Inferior parietal cortex (tissue), 1 donor: ENCODE measurements around the gene ACOT8.
"Not testable (repeated sequence)": the region's sequence is repeated elsewhere in the genome, so short reads cannot be mapped to it uniquely, and the experiment has no call there.

Experiments
- DNase-seq: peaks from one replicate; pipeline ENCODE4 v3.0.0-alpha.2; 2016; ENCODE audit errors: extremely low spot score

The ACOT8 gene

GRCh38 chr20:45887346-45887715 is 30.1 kb upstream of the ACOT8 start, which contains the start of gene SPATA25:
SPATA25 (minus strand) TSS chr20:45887622; CDS start chr20:45887590, 32 bp downstream.
- DNase-seq = no peak

DNA sequence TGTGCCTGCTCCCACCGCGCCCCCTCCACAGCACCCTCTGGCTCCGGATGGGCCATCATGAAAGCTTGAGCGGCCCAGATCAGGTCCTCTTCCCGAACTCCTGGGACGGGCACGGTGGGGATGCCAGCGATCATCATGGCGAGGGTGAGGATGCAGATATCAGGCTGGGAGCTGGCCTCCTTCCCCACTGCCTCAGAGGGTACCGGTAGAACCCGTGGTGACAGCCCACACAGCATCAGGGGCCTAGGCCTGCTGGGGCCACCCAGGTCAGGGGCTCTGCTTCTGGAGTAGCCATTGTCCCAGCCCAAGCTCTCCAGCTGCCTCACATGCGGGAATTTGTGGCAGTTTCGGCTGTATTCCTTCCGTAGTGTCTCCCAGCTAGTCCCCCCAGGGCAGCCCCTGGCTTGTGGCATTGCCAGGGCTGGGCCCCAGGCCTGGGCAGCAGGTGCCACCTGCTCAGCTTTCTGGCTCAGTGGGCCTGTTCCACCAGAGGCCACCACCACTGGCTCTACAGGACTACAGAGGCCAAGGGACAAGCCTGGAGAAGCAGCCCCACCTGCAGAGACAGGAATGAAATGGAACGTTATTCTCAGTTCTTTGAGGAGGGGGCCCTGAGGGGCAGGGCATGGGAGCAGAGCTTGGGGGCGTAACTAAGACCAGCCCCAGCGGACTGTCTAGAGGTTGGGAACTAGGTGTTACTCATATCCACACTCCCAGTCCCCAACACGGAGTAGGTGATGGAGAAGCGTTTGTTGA is 29.6 kb upstream of the ACOT8 start:
- no peak for DNase-seq

DNA sequence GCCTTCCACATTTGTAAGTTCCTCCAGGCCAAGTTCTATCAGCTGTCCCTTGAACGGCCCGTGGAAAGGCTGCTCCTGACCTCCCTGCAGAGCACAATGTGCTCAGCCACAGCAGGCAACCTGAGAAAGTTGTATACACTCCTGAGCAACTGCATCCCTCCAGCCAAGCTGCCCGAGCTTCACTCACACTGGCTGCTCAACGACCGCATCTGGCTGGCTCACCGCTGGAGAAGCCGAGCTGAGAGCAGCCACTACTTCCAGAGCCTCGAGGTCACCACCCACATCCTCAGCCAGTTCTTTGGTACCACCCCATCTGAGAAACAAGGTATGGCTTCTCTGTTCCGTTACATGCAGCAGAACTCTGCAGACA is 25.9 kb upstream of the ACOT8 start:
- no peak for DNase-seq

- DNase-seq = no peak
These were observed 25.4 kb upstream of the ACOT8 start for GRCh38 chr20:45882469-45883099.

- DNase-seq = peak; percentile 100
These were observed 24.0 kb upstream of the ACOT8 start, which contains the start of gene ZSWIM1 for GRCh38 chr20:45880988-45881788. ZSWIM1 (plus strand) TSS chr20:45881227; CDS start chr20:45882593, 1,366 bp downstream.

DNA sequence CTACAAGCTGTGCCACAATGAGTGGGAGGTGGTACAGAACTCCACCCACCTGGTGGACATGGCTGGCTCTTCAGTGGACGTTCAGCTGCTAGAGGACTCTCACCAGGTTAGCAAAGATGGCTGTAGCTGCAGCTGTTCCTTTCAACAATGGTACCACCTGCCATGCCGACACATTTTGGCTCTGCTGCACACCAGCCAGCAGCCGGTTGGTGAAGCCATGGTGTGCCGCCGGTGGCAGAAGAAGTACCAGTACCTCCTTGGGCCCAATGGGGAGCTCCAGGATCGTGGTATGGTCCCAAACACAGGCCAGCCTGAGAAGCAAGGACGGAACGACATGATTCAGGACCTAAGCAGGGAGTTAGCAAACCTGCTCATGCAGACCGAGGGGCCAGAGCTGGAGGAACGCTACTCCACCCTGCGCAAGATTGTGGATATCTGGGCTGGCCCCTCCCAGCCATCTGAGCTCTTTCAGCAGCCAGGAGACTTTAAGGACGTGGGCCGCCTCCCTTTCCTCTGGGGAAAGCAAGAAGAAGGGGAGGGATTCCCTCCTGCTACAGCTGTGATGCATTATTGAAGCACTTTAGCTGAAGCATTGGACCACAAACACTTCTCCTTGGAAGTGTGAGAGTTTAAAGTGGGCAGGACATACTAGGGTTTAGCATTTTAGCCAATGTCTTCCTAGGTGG is 21.0 kb upstream of the ACOT8 start:
- no peak for DNase-seq

GRCh38 chr20:45874576-45874975 is 17.4 kb upstream of the ACOT8 start:
- no peak for DNase-seq

- DNase-seq = not testable (repeated sequence)
These were observed 16.9 kb upstream of the ACOT8 start for GRCh38 chr20:45874104-45874481.

DNA sequence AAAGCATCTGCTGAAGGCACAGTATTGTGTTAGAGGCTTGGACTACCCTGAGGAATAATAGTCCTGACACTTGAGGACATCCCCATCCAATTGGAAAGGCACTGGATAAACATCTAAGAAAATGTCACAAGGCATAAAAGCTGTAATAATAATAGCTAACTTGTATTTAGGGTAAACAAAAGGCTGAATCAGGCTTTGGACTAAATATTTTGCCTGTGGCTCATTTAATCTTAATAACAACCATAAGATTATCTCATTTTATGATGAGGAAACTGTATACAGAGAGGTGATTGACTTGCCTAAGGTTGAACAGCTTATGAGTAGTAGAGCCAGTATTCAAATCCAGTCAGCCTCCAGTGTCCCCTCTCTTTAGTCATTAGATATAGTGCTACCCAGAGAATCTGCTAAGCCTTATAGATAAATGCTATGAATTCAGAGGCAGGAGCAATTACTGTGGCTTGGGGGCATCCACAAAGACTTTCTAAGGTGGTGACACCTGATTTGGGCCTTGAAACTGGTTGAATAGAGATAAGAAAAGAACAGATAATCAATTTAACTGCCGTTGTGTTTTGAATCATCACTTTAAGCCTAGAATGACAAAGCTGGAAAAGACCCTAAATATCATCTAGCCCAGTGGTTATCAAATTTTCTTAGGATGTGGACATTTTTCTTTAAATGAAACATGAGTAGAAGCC is 16.4 kb upstream of the ACOT8 start:
- DNase-seq = no peak

DNA sequence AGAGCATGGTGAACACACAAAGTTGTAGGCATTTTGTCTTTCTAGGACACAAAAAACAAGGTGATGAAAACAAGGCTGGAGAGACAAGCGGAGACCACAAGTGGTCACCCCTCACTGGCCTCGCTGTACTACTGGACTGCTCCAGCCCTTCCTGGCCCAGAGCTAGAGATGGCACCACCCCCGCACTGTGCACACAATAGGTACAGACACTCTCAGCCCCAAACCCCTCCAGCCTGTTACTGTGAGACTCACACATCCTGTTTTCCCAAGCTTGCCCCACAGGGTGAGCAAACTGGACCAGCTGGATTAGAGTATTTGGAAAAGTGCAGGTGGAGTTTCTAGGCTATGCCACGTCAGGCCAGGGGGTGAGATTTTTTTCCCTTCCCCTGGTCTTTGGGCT is 15.4 kb upstream of the ACOT8 start:
- DNase-seq = no peak

DNA sequence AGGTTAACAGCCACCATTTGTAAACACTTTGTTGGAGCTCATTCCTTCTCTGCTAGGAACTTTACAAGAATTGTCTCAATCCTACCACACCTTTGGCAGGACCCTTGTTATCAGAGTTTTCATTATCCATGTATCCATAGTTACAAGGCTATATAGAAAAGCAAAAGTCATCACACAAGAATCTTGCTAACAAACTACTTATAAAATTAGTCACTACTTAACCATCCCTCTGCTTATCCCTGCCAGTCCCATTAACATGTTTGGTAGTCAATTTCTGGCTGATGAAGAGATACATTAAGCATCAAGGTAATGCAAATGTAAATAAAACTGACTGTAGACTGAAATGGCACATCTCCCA is 10.6 kb upstream of the ACOT8 start:
- no peak for DNase-seq

GRCh38 chr20:45867136-45867818 is 10.1 kb upstream of the ACOT8 start:
- no peak for DNase-seq

DNA sequence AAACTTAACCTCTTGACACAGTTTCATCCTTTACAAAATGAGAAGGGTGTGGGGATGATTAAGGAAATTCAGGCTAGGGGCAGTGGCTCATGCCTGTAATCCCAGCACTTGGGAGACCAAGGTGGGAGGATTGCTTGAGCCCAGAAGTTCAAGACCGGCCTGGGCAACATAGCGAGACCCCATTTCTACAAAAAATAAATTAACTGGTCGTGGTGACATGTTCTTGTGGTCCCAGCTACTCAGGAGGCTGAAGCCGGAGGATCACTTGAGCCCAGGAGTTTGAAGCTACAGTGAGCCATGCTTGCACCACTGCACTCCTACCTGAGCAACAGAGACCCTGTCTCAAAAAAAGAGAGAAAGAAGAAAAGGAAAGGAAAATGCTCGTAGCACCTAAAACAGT is 9.3 kb upstream of the ACOT8 start:
- no peak for DNase-seq

DNA sequence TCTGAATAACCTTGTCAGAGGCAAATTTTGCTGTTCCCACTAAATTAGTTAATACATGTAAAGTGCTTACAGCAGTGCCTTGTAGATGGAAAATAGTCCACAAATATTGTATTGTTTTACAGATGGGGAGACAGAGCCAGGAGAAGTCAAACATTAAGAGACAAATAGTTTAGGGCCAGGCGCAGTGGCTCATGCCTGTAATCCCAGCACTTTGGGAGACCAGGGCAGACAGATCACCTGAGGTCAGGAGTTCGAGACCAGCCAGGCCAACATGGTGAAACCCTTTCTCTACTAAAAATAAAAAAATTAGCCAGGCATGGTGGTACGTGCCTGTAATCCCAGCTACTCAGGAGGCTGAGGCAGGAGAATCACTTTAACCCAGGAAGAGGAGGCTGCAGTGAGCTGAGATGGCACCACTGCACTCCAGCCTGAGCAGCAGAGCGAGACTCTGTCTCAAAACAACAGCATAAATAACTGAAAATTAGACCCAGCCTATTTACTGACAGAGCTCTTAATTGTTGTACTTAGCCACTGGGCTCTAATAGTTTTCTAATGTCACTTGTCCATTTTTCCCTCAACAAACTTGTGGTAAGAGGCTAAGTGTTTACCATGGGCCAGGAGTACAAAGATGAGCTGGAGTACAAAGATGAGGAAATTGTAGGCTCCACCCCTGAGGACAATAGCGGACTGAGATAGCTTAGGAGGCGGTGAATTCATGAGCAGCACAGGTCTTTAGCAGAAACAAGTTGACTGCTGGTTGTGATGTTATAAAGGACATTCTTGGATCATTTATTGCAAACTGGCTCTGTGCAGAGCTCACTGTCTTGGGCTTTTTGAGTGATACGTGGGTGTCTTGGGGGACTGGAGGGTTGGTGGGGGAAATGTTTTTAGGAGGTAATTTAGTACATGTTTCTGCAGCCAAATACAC is 6.6 kb upstream of the ACOT8 start:
- no peak for DNase-seq

GRCh38 chr20:45861221-45862075 is 4.3 kb upstream of the ACOT8 start:
- no peak for DNase-seq

DNA sequence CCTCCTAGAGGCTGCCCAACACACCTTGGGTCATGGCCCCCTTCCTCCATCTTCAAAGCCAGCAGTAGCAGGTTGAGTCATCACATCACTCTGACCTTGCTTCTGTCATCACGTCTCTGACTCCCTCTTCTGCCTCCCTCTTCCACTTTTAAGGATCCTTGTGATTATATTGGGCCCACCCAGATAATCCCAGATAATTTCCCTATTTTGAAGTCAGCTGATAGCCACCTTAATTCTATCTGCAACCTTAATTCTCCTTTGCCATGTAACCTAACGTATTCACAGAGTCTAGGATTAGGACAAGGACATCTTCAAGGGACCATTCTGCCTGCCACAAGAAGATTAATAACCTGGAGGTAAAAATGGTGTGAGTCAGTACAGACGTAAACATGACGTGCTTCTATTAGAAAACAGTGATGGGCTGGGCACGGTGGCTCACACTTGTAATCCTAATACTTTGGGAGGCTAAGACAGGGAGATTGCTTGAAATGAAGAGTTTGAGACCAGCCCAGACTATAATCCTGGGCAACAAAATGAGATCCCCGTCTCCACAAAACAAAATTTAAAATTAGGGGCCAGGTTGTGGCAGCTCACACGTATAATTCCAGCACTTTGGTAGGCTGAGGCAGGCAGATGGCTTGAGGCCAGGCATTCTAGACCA is 3.5 kb upstream of the ACOT8 start:
- no peak for DNase-seq

DNA sequence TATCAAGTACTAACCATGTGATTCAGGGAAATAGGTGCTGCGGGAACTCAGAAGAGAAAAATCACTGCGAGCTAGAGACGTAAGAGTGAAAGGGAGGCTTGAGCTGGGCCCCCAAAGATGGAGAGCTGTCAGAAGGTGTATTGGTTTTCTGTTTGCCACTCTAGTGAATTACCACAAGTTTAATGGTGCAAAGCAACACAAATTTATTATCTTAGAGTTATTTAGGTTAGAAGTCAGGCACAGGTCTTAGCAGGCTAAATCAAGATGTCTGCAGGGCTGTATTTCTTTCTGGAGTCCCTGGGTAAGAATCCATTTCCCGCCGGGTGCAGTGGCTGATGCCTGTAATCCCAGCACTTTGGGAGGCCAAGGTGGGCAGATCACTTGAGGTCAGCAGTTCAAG is 2.7 kb upstream of the ACOT8 start:
- DNase-seq = no peak

- DNase-seq = no peak
These were observed 657 bp upstream of the ACOT8 start for GRCh38 chr20:45857882-45858216.

- DNase-seq = no peak
These were observed 3.7 kb downstream of the ACOT8 start for GRCh38 chr20:45853484-45853883.
